ENCODE results near the gene ADGRD2. TPM values are rescaled to one million over a fixed set of nuclear protein-coding genes. Genes with fewer than 3 reads are reported as not detected.

The ADGRD2 gene
- total and polyA plus RNA-seq, 9 of the 15 experiments (the other 6 are each of a cell fraction or from before 2014, with no cell fraction given), result not detected

DNA sequence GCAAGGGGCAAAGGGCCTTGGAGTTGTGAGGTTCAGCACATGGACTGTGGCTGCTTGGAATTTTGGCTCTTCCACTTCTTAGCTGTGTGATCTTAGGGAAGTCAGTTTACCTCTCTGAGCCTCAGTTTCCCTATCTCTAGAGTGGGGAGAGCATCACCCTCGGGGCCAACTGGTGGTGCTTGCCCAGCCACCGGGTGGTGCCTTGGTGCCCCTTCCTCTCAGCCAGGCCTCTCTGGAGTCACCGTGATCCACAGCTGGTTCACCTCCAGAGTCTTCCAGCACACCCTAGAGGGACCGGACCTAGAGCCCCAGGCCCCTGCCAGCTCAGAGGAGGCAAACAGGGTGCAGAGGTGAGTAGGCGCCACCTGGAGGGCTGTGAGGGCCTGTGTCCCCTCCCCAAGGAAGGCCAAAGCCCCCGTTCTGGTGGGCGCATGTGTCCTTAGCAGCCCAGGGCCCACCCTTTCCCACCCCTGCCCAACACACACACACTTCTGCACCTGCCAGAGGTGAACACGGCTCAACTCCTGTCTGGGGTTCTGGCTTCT lies 7.7 kb downstream of the ADGRD2 start:
- H3K4me3 ChIP-seq, result no peak overlapping the region
- no peaks in the 10 kb centered on the region for H3K79me2 ChIP-seq (ENCODE audit: control insufficient read depth, insufficient read depth, low read length)
- H3K27ac ChIP-seq (ENCODE audit: extremely low read depth, low read depth, low read length), result no peak overlapping the region
- BruUV-seq (replicated peaks), result no TSS peak
- H3K9me3 ChIP-seq (replicated peaks; ENCODE audit: control insufficient read depth, insufficient read depth, low read depth, low read length), result no peaks in the 10 kb centered on the region
- peaks cover 19% of the 10 kb centered on the region; the same call in 1 of the 2 replicates for H4K20me1 ChIP-seq (replicated peaks; ENCODE audit: control insufficient read depth, insufficient read depth, low read length)
- FAIRE-seq (no peak), DNase-seq (ENCODE audit: extremely low read depth in 1 of 4, low spot score in 3 of 4) (no peak), ATAC-seq (peak; percentile 30; the same call in 1 of the 3 replicates)
- peaks cover 2 to 30% of the 10 kb centered on the region in 2 experiments; a peak in 3 of 5 replicates for H3K27me3 ChIP-seq (ENCODE audit: control insufficient read depth in 2 of 2, insufficient read depth in 2 of 2, low read length in 2 of 2)
- TF ChIP-seq NR3C1 (CRISPR knock-in tag; IDR thresholded peaks at IDR 0.05) (no peak), ADNP (tag; IDR thresholded peaks at IDR 0.05) (peak; percentile 48; the same call in 1 of the 2 replicates), TEAD4 (IDR thresholded peaks at IDR 0.05; ENCODE audit: low read length) (no peak), TEAD4 (CRISPR knock-in tag; IDR thresholded peaks at IDR 0.05; ENCODE audit: borderline replicate concordance) (no peak), SRSF1 (IDR thresholded peaks at IDR 0.05; ENCODE audit: low read depth, low read length) (no peak), ZNF589 (CRISPR knock-in tag; IDR thresholded peaks at IDR 0.05; ENCODE audit: low read depth) (no peak)
- intact Hi-C loops (cut with micrococcal nuclease), result no loop called here
- 17% methylated on average over 7 of the region's 8 CpGs for WGBS (ENCODE audit: insufficient coverage, low coverage, missing lambda C conversion rate)
- ChIA-PET POLR2A (interaction anchor here (0.6 kb wide), 1 partner anchor 47 kb away, joined by 3 read pairs; no protein-coding TSS in a partner anchor), CTCF (ENCODE audit: low intra/inter-chr PET ratio) (no interaction called here)
- H3K9me1 ChIP-seq (ENCODE audit: control insufficient read depth, insufficient read depth, low read length), result no peaks in the 10 kb centered on the region
- H3K4me1 ChIP-seq (replicated peaks in 1 of 2; ENCODE audit: control insufficient read depth in 2 of 2, insufficient read depth in 2 of 2, low read length in 2 of 2), result peaks cover 0 to 26% of the 10 kb centered on the region in 2 experiments; a peak in 2 of 5 replicates
- in situ Hi-C loops (cut with MboI), result no loop called here
- peak overlapping the region in 1 of 2 experiments; percentile 56; a peak in 2 of 4 replicates for H3K9ac ChIP-seq (ENCODE audit: insufficient read depth in 1 of 2, low read depth in 2 of 2, low read length in 2 of 2)
- no peak overlapping the region for H2AFZ ChIP-seq (ENCODE audit: low read depth, low read length)
- no peaks in the 10 kb centered on the region for H3K36me3 ChIP-seq (ENCODE audit: control insufficient read depth, insufficient read depth, low read length)
- no peak overlapping the region for H3K4me2 ChIP-seq (ENCODE audit: insufficient read depth, low read length)

Data from K562 (cell line).